OCI-LY3 (cell line): ENCODE data around the gene EXOC4.

ENCODE experiments used
- H2AFZ ChIP-seq: fragments of 200-600, 300-600 bp; shearing (Covaris generic); 2 replicates; pipeline ENCODE4 v1.6.0; 2014; ENCODE audit warnings: antibody characterized with exemption, low read depth, low read length
- H3K27ac ChIP-seq: fragments of 200-600, 300-600 bp; sonication (generic); 2 replicates; pipeline ENCODE4 v1.5.1; 2014; ENCODE audit warnings: mild to moderate bottlenecking, low read length, moderate library complexity, mixed read lengths
- H3K27me3 ChIP-seq: fragments of 200-600, 300-600 bp; sonication (generic); 2 replicates; pipeline ENCODE4 v1.6.1; 2014; ENCODE audit warnings: low read depth, low read length, mixed read lengths
- H3K36me3 ChIP-seq: fragments of 200-600, 300-600 bp; sonication (generic); replicated peaks from 2 replicates; pipeline ENCODE3; 2014; ENCODE audit warnings: low read depth, low read length, mixed read lengths
- H3K4me1 ChIP-seq: fragments of 300-600, 200-600 bp; sonication (generic); 2 replicates; pipeline ENCODE4 v1.6.1; 2014; ENCODE audit warnings: low read length, mixed read lengths
- H3K4me2 ChIP-seq: fragments of 200-600, 300-600 bp; sonication (generic); 2 replicates; pipeline ENCODE4 v1.6.1; 2014; ENCODE audit warnings: low read length, mixed read lengths
- H3K4me3 ChIP-seq: fragments of 300-600, 200-600 bp; sonication (generic); 2 replicates; pipeline ENCODE4 v1.5.1; 2014; ENCODE audit warnings: antibody characterized with exemption, mild to moderate bottlenecking, low read length, moderate library complexity
- H3K79me2 ChIP-seq: fragments of 300-600, 200-600 bp; shearing (Covaris generic); 2 replicates; pipeline ENCODE4 v1.6.1; 2014; ENCODE audit warnings: mild to moderate bottlenecking, low read length, mixed read lengths
- H3K9ac ChIP-seq: fragments of 300-600, 200-600 bp; shearing (Covaris generic); 2 replicates; pipeline ENCODE4 v1.6.0; 2014; ENCODE audit warnings: mild to moderate bottlenecking, low read length, moderate library complexity
- H3K9me3 ChIP-seq: fragments of 200-600, 300-600 bp; shearing (Covaris generic); 2 replicates; pipeline ENCODE4 v1.6.1; 2014; ENCODE audit warnings: low read length, mixed read lengths; ENCODE audit not compliant: insufficient read depth
- H4K20me1 ChIP-seq: fragments of 200-600, 300-600 bp; sonication (generic); 2 replicates; pipeline ENCODE4 v1.6.1; 2016; ENCODE audit warnings: low read length, mixed read lengths; ENCODE audit not compliant: insufficient read depth
- CTCF ChIP-seq: fragments of 200-600, 300-600 bp; sonication (generic); IDR thresholded peaks from 2 replicates; pipeline ENCODE4 v1.5.1; 2014; ENCODE audit warnings: antibody characterized with exemption, low read length, low read depth
- EZH2phosphoT487 ChIP-seq: fragments of 200-600 bp; shearing (Covaris generic); IDR thresholded peaks from 2 replicates; pipeline ENCODE4 v1.6.1; 2018; ENCODE audit warnings: antibody characterized with exemption, mixed run types, low read depth

EXOC4 gene

GRCh38 chr7:133290676-133291333, 37.9 kb downstream of the EXOC4 start:
- no peak for TF ChIP-seq CTCF
- no peak for TF ChIP-seq EZH2phosphoT487
- Histone ChIP-seq H3K4me1 (peaks cover 12% of the 10 kb centered on the region), H3K4me2 (no peak overlapping the region), H4K20me1 (peaks cover 5% of the 10 kb centered on the region; the same call in 1 of the 2 replicates), H3K27me3 (no peaks in the 10 kb centered on the region), H3K79me2 (no peaks in the 10 kb centered on the region), H3K36me3 (peaks cover 22% of the 10 kb centered on the region), H3K4me3 (no peak overlapping the region), H3K9me3 (no peaks in the 10 kb centered on the region), H3K27ac (no peak overlapping the region), H3K9ac (no peak overlapping the region), H2AFZ (no peak overlapping the region)

DNA sequence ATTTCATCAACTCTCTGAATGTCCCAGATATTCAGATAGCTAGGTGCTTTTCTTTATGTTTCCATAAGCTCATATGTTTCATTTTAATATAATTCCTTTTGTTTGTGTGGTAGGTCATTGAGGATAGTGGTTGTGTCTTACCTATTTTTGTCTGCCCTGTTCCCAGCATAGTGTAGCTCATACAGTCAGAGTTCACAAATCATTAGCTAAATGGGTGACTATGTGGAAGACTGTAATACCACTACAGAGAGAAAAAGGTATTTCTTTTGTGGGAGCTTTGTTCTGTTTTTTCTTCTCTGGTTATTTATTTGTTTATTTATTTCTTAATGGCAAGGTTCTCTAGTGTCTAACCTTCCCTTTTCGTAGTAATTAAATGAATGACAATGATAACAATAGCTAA, 39.8 kb downstream of the EXOC4 start:
- Histone ChIP-seq H3K4me2 (no peak overlapping the region), H2AFZ (no peak overlapping the region), H4K20me1 (no peaks in the 10 kb centered on the region), H3K27me3 (no peaks in the 10 kb centered on the region), H3K79me2 (0 out of 2 replicates have a peak, but pooled peaks cover under 1% of the 10 kb centered on the region), H3K4me3 (no peak overlapping the region), H3K9me3 (no peaks in the 10 kb centered on the region), H3K9ac (no peak overlapping the region), H3K27ac (no peak overlapping the region), H3K4me1 (peaks cover 8% of the 10 kb centered on the region), H3K36me3 (peaks cover 22% of the 10 kb centered on the region)
- TF ChIP-seq EZH2phosphoT487 (no peak), CTCF (no peak)

- Histone ChIP-seq H3K4me3 (no peak overlapping the region), H2AFZ (no peak overlapping the region), H3K4me2 (no peak overlapping the region), H3K4me1 (peaks cover 8% of the 10 kb centered on the region), H3K79me2 (peaks cover 5% of the 10 kb centered on the region; the same call in 1 of the 2 replicates), H3K9ac (no peak overlapping the region), H4K20me1 (peaks cover 4% of the 10 kb centered on the region; the same call in 1 of the 2 replicates), H3K27me3 (no peaks in the 10 kb centered on the region), H3K36me3 (peaks cover 22% of the 10 kb centered on the region), H3K9me3 (no peaks in the 10 kb centered on the region), H3K27ac (no peak overlapping the region)
- no peak for TF ChIP-seq EZH2phosphoT487
- TF ChIP-seq CTCF = no peak
These were observed 40.7 kb downstream of the EXOC4 start for GRCh38 chr7:133293384-133294160.

- Histone ChIP-seq H3K27ac (no peak overlapping the region), H3K4me3 (no peak overlapping the region), H3K4me1 (peaks cover 8% of the 10 kb centered on the region), H2AFZ (no peak overlapping the region), H3K79me2 (peaks cover 5% of the 10 kb centered on the region; the same call in 1 of the 2 replicates), H3K9me3 (no peaks in the 10 kb centered on the region), H3K36me3 (peaks cover 16% of the 10 kb centered on the region), H3K4me2 (no peak overlapping the region), H3K27me3 (no peaks in the 10 kb centered on the region), H3K9ac (no peak overlapping the region), H4K20me1 (peaks cover 4% of the 10 kb centered on the region; the same call in 1 of the 2 replicates)
- TF ChIP-seq CTCF = no peak
- TF ChIP-seq EZH2phosphoT487 = no peak
These were observed 41.4 kb downstream of the EXOC4 start for GRCh38 chr7:133294234-133294633.
